SJCRH30 (cell line): ENCODE results near the gene NHLRC2. TPM values are rescaled to one million over a fixed set of nuclear protein-coding genes. Genes with fewer than 3 reads are reported as not detected.

Source experiments
- DNase-seq, 2 experiments: peaks; one replicate each; pipeline ENCODE4 v3.0.0-alpha.2; 2015 to 2020
- H3K27ac ChIP-seq: fragments of 250-450 bp; sonication (Bioruptor Pico); 2 replicates; pipeline ENCODE4 v1.5.1; 2020; ENCODE audit warnings: mild to moderate bottlenecking, moderate library complexity
- H3K27me3 ChIP-seq: fragments of 250-450 bp; sonication (Bioruptor Pico); 2 replicates; pipeline ENCODE4 v1.5.1; 2020; ENCODE audit warnings: mild to moderate bottlenecking, moderate library complexity
- H3K36me3 ChIP-seq: fragments of 250-450 bp; sonication (Bioruptor Pico); 2 replicates; pipeline ENCODE4 v1.5.1; 2020; ENCODE audit warnings: mild to moderate bottlenecking, moderate library complexity
- H3K4me1 ChIP-seq: fragments of 250-450 bp; sonication (Bioruptor Pico); 2 replicates; pipeline ENCODE4 v1.5.1; 2020; ENCODE audit warnings: mild to moderate bottlenecking, moderate library complexity
- H3K4me3 ChIP-seq: fragments of 250-450 bp; sonication (Bioruptor Pico); 2 replicates; pipeline ENCODE4 v1.5.1; 2020; ENCODE audit warnings: mild to moderate bottlenecking, moderate library complexity
- H3K9me3 ChIP-seq: fragments of 250-450 bp; sonication (Bioruptor Pico); replicated peaks from 2 replicates; pipeline ENCODE4 v1.5.1; 2020; ENCODE audit warnings: mild to moderate bottlenecking, moderate library complexity
- total RNA-seq: library from RNA; depleted of rRNA; stranded (reverse); fragments of >200 nt; shearing (Covaris generic); gene quantifications from 2 replicates; pipeline ENCODE4 v1.2.3, GENCODE V29; 2014

Gene NHLRC2
- total RNA-seq, 1 experiment from 2014 or later: 28.6 TPM

DNA sequence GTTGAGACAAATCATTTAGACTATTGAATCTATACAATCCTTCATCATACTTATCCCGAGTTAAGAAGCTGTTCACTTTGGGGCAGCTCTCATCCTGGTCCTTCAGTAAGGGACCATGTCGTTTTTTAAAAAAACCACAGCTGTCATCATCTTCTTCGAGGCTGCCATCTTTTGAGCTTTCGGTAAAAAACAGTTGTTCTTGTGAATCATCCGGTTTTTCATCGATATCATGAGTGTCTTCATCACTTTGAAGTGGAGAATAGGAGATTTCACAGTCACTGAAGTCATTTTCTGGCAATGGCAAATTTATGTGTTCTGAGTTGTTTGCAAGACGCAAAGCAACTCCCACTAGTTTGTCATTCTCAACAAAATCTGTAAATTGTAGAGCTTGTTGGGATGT, 4.5 kb upstream of the NHLRC2 start:
- DNase-seq: no peak
- Histone ChIP-seq H3K27me3 (no peaks in the 10 kb centered on the region), H3K9me3 (no peaks in the 10 kb centered on the region), H3K4me3 (no peak overlapping the region), H3K27ac (no peak overlapping the region), H3K36me3 (no peaks in the 10 kb centered on the region), H3K4me1 (no peaks in the 10 kb centered on the region)

- peak overlapping the region; percentile 95 for H3K4me3 ChIP-seq
- no peak for DNase-seq
- H3K27me3 ChIP-seq: no peaks in the 10 kb centered on the region
- H3K9me3 ChIP-seq: no peaks in the 10 kb centered on the region
- H3K4me1 ChIP-seq: peaks cover 6% of the 10 kb centered on the region; the same call in 1 of the 2 replicates
- peak overlapping the region; percentile 95 for H3K27ac ChIP-seq
- H3K36me3 ChIP-seq: peaks cover 3% of the 10 kb centered on the region; the same call in 1 of the 2 replicates
Observed at GRCh38 chr10:113853578-113854012, 866 bp upstream of the NHLRC2 start.

- Histone ChIP-seq H3K4me1 (peaks cover 6% of the 10 kb centered on the region; the same call in 1 of the 2 replicates), H3K4me3 (peak overlapping the region; percentile 95), H3K27me3 (no peaks in the 10 kb centered on the region), H3K9me3 (no peaks in the 10 kb centered on the region), H3K36me3 (peaks cover 17% of the 10 kb centered on the region), H3K27ac (peak overlapping the region; percentile 95)
- peak; percentile 71 to 74 for DNase-seq
Observed at GRCh38 chr10:113854761-113855588, 514 bp downstream of the NHLRC2 start.

DNA sequence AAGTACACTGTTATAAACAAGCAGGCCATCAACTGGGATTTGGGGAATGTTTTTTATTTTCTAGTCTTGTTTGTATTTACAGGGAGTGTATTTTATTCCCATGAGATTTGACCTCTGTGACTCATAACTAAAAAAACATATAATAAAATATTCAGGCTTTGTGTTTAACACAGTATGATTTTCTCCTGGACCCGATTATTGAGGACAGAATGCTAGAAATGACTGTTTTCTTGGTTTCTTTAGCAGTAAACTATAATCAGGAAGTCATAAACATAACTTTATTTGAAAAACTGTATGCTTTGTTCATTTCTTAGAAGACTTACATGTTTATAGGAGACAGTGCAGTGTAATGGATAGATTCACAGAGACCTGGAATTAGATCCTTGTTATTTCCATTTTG, 2.1 kb downstream of the NHLRC2 start:
- peak overlapping the region; percentile 95 for H3K4me3 ChIP-seq
- H3K27me3 ChIP-seq: no peaks in the 10 kb centered on the region
- no peak overlapping the region for H3K27ac ChIP-seq
- DNase-seq: no peak
- H3K36me3 ChIP-seq: peaks cover 33% of the 10 kb centered on the region
- peaks cover 6% of the 10 kb centered on the region; the same call in 1 of the 2 replicates for H3K4me1 ChIP-seq
- no peaks in the 10 kb centered on the region; the same call in 1 of the 2 replicates for H3K9me3 ChIP-seq

DNA sequence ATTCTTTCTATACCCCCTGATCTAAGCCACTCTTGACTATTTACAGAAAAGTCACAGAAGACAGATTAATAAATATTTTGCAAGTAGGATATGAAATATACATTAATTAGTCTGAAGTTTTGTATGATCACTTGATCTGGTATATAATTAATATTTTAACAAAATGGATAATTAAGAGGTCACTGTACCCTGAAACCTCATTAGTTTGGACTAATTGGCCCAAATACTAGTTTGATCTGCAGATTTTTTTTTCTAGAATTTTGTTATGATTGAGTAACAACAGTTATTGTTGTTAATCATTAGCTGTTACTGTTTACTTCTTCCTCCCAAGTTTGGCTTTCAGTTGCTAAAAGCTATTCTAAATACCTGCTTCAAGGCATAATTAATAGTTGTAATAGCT, 2.7 kb downstream of the NHLRC2 start:
- Histone ChIP-seq H3K4me3 (no peak overlapping the region), H3K27me3 (no peaks in the 10 kb centered on the region), H3K36me3 (peaks cover 35% of the 10 kb centered on the region), H3K9me3 (no peaks in the 10 kb centered on the region; the same call in 1 of the 2 replicates), H3K27ac (no peak overlapping the region), H3K4me1 (peaks cover 6% of the 10 kb centered on the region; the same call in 1 of the 2 replicates)
- no peak for DNase-seq

DNA sequence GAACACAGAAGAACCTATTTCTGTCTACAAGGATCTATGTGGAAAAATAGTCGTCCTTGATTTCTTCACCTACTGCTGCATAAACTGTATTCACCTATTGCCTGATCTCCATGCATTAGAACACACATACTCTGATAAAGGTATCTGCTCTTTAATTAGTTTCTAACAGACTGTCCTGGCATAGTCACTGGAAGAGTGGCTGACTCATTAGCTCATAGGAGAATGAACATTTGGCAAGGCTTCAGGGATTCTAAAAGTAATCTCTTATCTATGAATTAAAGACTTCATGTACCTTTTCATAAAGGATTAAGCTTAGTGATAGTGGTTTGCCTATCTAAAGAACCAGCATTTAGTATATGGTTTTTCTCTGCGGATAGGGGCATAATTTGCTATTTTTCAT, 4.1 kb downstream of the NHLRC2 start:
- H3K36me3 ChIP-seq: peaks cover 44% of the 10 kb centered on the region
- H3K4me3 ChIP-seq: no peak overlapping the region
- no peaks in the 10 kb centered on the region for H3K27me3 ChIP-seq
- H3K9me3 ChIP-seq: no peaks in the 10 kb centered on the region; the same call in 1 of the 2 replicates
- peaks cover 6% of the 10 kb centered on the region; the same call in 1 of the 2 replicates for H3K4me1 ChIP-seq
- DNase-seq: no peak
- no peak overlapping the region for H3K27ac ChIP-seq

- H3K27me3 ChIP-seq: no peaks in the 10 kb centered on the region
- DNase-seq: no peak
- no peaks in the 10 kb centered on the region; the same call in 1 of the 2 replicates for H3K9me3 ChIP-seq
- no peak overlapping the region for H3K4me3 ChIP-seq
- peaks cover 6% of the 10 kb centered on the region; the same call in 1 of the 2 replicates for H3K4me1 ChIP-seq
- peaks cover 45% of the 10 kb centered on the region for H3K36me3 ChIP-seq
- no peak overlapping the region for H3K27ac ChIP-seq
Observed at GRCh38 chr10:113859261-113859660, 4.8 kb downstream of the NHLRC2 start.

GRCh38 chr10:113865901-113866300, 11.4 kb downstream of the NHLRC2 start:
- peaks cover 21% of the 10 kb centered on the region for H3K36me3 ChIP-seq
- no peak for DNase-seq
- no peak overlapping the region for H3K27ac ChIP-seq
- no peaks in the 10 kb centered on the region for H3K4me1 ChIP-seq
- no peak overlapping the region for H3K4me3 ChIP-seq
- H3K27me3 ChIP-seq: no peaks in the 10 kb centered on the region
- no peaks in the 10 kb centered on the region; the same call in 1 of the 2 replicates for H3K9me3 ChIP-seq

DNA sequence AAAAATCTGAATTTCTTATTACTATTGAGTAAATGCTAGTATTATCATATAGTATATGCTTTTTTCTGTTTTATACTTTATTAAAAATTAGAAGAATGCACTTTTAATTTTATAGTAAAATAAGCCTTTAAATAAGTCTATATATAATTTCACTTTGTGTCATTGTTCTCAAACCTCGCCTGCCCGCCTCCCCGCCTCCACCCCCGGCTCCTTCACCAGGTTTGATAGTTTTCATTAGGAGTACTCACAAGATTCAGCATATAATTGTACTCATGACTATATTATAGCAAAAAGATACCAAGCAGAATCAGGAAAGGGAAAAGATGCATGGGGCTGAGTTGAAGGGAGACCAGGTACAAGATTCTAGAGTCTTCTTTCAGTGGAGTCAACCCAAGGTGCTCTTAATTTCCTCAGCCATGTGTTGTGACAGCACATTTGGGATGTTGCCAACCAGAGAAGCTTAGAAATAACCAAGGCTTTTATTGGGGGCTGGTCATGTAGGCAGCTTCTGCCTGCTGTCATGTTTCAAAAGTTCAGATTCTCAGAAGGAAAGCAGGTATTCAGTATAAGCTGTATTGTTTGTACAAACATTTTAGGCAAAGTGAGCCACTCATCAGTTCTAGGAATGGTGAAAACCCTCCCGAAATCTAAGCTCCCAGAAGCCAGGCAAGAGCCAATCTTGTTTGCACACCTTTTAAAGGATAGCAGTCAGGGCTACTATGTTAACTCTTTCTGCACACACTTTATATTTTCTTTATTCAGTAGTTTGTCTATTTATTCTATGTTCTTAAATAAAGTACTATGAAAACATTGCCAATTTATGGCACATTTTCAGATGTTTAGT, 12.3 kb downstream of the NHLRC2 start:
- Histone ChIP-seq H3K27ac (no peak overlapping the region), H3K36me3 (peaks cover 20% of the 10 kb centered on the region), H3K4me1 (no peaks in the 10 kb centered on the region), H3K27me3 (no peaks in the 10 kb centered on the region), H3K9me3 (no peaks in the 10 kb centered on the region; the same call in 1 of the 2 replicates), H3K4me3 (no peak overlapping the region)
- no peak for DNase-seq

DNA sequence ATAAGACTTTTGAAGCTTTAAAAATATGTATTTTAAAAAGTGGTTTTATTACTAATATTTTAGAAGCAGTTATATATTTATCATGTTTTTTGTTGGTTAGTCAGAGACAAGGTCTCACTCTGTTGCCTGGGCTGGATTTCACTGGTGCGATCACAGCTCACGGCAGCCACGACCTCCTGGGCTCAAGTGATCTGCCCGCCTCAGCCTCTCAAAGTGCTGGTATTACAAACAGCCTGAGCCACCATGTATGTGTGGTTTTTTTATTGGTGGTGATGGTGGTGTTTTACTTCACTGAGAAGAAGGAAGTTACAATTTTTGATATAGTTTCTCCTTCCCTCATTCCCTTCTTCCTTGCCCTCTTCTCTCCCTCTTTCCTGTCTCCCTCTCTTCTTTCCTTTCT, 13.4 kb downstream of the NHLRC2 start:
- H3K36me3 ChIP-seq: peaks cover 18% of the 10 kb centered on the region
- no peaks in the 10 kb centered on the region; the same call in none of the 2 replicates for H3K9me3 ChIP-seq
- DNase-seq: no peak
- H3K4me1 ChIP-seq: no peaks in the 10 kb centered on the region
- H3K27ac ChIP-seq: no peak overlapping the region
- no peaks in the 10 kb centered on the region for H3K27me3 ChIP-seq
- no peak overlapping the region for H3K4me3 ChIP-seq

- Histone ChIP-seq H3K36me3 (peaks cover 11% of the 10 kb centered on the region), H3K4me1 (no peaks in the 10 kb centered on the region), H3K27me3 (no peaks in the 10 kb centered on the region), H3K9me3 (no peaks in the 10 kb centered on the region; the same call in none of the 2 replicates), H3K4me3 (no peak overlapping the region), H3K27ac (no peak overlapping the region)
- no peak for DNase-seq
Observed at GRCh38 chr10:113869789-113870188, 15.3 kb downstream of the NHLRC2 start.

GRCh38 chr10:113872139-113873030, 17.9 kb downstream of the NHLRC2 start:
- H3K9me3 ChIP-seq: no peaks in the 10 kb centered on the region; the same call in none of the 2 replicates
- H3K4me3 ChIP-seq: no peak overlapping the region
- peaks cover 15% of the 10 kb centered on the region for H3K36me3 ChIP-seq
- no peak for DNase-seq
- no peaks in the 10 kb centered on the region for H3K27me3 ChIP-seq
- H3K4me1 ChIP-seq: no peaks in the 10 kb centered on the region
- H3K27ac ChIP-seq: no peak overlapping the region

- peaks cover 13% of the 10 kb centered on the region for H3K36me3 ChIP-seq
- H3K4me3 ChIP-seq: no peak overlapping the region
- DNase-seq: no peak
- no peaks in the 10 kb centered on the region for H3K4me1 ChIP-seq
- no peaks in the 10 kb centered on the region for H3K27me3 ChIP-seq
- no peaks in the 10 kb centered on the region; the same call in none of the 2 replicates for H3K9me3 ChIP-seq
- H3K27ac ChIP-seq: no peak overlapping the region
Observed at GRCh38 chr10:113875212-113875611, 20.8 kb downstream of the NHLRC2 start.

- H3K9me3 ChIP-seq: no peaks in the 10 kb centered on the region; the same call in none of the 2 replicates
- no peak overlapping the region for H3K4me3 ChIP-seq
- H3K36me3 ChIP-seq: peaks cover 15% of the 10 kb centered on the region
- no peak overlapping the region for H3K27ac ChIP-seq
- H3K27me3 ChIP-seq: no peaks in the 10 kb centered on the region
- no peaks in the 10 kb centered on the region for H3K4me1 ChIP-seq
- DNase-seq: no peak
Observed at GRCh38 chr10:113876461-113876860, 22.0 kb downstream of the NHLRC2 start.
